ENCODE data around the gene GPSM1.

GPSM1 gene, protein sequence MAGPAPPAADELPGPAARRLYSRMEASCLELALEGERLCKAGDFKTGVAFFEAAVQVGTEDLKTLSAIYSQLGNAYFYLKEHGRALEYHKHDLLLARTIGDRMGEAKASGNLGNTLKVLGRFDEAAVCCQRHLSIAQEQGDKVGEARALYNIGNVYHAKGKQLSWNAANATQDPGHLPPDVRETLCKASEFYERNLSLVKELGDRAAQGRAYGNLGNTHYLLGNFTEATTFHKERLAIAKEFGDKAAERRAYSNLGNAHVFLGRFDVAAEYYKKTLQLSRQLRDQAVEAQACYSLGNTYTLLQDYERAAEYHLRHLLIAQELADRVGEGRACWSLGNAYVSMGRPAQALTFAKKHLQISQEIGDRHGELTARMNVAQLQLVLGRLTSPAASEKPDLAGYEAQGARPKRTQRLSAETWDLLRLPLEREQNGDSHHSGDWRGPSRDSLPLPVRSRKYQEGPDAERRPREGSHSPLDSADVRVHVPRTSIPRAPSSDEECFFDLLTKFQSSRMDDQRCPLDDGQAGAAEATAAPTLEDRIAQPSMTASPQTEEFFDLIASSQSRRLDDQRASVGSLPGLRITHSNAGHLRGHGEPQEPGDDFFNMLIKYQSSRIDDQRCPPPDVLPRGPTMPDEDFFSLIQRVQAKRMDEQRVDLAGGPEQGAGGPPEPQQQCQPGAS

DNA sequence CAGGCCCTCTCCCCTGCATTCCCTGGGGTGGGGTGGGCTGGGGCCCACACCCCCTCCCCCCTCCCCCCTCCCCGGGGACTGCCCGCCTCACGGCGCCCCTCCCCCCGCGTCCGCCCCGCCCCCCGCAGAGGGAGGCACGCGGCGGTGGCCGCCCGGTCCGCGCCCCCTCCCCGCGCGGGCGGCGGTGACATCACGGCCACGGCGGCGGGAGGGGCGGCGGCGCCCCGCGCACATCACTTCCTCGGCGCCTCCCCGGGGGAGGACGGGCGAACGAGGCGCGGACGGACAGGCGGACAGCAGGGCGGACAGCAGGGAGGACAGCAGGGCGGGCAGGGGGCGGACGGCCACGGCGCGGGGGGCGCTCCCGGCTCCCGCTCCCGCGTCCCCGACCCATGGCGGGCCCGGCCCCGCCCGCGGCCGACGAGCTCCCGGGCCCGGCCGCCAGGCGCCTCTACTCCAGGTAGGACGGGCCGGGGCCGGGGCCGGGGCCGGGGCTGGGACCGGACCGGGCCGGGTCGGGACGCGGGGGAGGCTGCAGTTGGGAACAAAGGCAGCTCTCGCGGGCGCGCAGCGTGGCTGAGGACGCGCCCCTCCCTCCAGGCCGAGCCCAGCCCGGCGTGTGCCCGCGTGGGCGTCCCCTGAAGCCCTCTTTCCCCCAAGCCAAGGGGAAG, at the start of gene GPSM1:
TSS of gene GPSM1 (plus strand) at position 236 of the 671 bp plus-strand sequence. CDS start at position 393, 157 bp downstream.
- DNase-seq (ENCODE audit: low read depth) = no peak

DNA sequence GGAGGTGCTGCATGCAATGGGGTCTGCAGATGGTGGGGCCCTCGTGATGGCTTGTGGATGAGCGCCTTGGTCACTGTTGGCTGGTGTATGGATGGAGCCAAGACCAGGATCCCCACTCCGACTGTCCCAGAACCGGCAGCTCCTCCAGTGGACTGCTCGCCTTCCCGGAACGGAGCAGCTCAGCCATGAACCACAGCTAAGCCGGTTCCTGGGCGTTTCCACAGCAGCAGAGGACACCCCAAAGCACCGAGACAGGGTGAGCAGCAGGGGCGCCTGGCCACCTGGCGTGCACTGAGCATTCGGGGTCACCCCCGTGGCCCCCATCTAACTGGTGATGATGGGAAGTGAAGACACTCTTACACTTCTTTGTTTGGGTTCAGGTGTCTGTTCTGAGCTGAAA, 49.6 kb upstream of the GPSM1 start:
- DNase-seq (ENCODE audit: low read depth) = no peak

DNA sequence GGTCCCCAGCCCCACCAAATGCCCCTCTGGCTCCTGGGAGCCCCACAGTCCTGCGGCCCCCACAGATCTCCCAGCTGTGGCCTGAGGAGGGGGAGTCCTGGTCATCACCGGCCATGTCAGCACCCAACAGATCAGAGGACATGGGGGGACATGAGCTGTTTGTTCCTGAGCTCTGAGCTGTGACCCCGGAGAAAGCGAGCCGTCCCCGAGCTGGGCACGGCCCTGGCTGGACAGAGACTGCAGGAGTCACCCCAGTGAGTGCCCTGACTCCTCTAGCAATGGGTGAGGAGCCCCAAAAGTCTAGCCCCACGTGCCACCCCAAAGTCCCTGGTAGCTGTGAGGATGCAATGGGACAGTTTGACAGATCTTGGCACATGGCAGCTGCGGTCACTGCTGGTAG, 49.1 kb upstream of the GPSM1 start:
- no peak for DNase-seq (ENCODE audit: low read depth)

DNA sequence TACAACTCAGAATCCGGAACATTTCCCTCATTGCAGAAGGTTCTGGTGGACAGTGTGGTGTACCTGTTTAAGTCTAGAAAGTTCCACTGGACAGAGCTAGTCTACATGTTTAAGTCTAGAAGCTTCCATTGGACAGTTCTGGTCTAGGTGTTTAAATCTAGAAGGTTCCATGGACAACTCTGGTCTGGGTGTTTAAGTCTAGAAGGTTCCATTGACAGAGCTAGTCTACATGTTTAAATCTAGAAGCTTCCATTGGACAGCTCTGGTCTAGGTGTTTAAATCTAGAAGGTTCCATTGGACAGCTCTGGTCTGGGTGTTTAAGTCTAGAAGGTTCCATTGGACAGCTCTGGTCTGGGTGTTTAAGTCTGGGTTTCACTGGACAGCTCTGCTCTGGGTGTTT, 48.4 kb upstream of the GPSM1 start:
- no peak for DNase-seq (ENCODE audit: low read depth)

DNA sequence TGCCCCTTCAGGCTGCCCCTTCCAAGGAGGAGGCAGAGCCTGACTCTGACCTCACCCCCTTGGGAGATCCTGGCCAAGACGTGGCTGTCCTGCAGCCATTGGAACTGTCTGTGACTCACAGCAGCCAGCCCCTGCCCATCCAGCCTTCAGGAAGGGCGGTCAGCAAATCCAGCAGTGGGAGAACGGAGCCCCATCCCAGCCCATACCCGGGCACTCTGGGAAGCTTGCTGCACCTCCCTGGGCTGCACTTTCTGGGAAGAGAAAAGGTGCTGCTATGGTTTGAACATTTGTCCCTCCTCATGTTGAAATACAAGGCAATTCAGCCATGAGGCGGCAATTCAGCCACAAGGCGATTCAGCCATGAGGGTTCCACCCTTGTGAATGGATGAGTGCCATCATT, 47.9 kb upstream of the GPSM1 start:
- no peak for DNase-seq (ENCODE audit: low read depth)

DNA sequence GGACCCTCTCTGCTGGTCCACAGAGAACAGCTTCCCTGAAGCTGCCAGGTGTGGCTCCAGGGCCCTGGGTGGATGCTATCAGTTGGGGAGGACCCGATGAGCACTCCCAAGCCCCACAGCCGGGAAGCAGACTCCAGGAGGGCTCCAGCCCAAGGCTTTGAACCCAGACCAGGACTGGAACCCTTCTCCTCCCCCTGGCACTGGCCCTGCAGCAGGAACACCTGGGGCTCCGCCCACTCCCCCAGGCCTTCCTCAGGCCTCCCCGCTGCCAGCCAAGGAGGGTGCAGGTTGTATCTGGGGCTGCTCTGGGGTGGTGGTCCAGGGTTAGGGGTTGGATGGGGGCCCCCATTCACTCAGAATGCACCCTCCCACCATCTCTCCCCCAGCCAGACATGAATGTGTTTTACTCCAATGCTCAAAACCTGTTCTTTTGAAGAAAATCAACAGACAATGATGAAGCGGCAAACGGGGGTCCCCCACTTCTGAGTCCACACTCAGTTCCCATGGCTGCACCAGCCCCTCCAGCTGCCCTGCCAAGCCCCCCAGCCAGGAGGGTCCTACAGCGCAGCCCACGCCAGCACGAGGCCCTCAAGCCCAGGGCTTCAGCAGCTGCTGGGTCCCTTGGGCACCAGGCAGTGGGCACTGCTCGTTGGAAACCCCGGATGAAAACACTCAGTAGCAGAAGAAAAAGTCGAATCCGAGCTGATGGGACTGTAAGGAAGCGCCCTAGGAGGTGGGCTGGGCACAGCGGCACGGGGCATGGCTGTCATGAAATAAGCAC, 46.6 kb upstream of the GPSM1 start:
- DNase-seq (ENCODE audit: low read depth) = no peak

DNA sequence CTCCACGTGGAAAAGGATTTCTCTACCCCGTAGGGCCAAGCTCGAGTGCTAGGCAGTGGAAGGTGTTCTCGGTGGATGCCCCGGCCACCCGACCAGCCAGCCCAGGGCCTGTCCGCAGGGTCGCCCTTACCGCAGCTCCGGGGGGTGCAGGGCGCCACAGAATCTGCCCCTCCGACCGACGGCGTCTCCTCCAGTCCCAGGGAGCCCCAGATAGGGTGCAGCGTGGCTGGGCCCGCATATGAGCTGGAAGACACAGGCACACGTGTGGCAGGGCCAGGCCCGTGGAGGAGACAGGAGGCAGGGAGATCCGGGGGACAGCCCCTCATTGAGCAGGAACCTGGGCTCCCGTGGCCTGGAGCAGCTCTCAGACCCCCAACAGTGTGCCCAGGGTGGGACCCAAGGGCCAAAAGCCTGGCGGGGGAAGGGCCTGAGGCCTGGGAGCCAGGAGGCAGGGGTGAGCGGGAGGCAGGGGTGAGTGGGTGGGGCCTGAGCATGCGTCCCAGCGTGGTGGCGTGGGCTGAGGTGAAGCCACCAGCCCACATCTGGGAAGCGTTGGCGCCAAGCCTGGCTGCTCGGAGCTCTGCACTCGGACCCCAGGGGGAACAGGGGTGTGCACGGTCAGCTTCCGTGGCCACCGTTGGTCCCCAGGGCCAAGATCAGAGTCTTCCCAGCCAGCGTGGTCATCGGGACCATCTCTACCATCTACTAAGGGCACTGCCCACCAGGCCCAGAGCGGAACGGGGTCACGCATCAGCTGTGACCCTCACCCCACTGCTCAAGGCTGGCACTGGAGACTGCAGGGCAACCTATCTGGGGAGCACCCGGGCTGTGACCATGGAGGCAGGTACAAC, 45.7 kb upstream of the GPSM1 start:
- no peak for DNase-seq (ENCODE audit: low read depth)

DNA sequence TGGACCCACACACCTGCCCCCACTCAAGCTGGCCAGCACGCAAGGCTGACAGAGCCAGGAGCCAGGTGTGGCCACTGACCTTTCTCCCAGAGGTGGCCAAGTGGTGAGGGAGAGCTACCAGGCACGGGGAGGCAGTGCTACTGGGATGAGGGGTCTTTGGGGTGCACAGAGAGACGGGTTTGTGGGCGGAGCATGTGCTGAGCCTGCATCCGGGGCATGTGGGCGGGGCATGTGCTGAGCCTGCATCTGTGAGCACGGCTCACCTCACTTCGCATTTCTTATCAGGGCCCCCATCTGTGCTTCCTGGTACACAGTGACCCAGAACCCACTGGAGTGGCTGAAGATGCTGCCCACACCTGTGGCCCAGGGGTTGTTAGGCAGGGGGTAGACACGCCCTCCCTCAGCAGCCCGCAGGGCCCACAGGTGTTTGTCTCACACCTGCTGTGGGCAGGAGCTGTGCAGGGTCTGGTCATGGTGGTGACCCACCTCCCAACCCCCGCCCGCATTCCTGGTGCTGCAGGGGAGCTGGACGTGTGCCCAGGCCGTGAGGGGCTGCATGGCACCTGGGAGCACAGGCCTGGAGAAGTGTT, 45.0 kb upstream of the GPSM1 start:
- DNase-seq (ENCODE audit: low read depth) = no peak

DNA sequence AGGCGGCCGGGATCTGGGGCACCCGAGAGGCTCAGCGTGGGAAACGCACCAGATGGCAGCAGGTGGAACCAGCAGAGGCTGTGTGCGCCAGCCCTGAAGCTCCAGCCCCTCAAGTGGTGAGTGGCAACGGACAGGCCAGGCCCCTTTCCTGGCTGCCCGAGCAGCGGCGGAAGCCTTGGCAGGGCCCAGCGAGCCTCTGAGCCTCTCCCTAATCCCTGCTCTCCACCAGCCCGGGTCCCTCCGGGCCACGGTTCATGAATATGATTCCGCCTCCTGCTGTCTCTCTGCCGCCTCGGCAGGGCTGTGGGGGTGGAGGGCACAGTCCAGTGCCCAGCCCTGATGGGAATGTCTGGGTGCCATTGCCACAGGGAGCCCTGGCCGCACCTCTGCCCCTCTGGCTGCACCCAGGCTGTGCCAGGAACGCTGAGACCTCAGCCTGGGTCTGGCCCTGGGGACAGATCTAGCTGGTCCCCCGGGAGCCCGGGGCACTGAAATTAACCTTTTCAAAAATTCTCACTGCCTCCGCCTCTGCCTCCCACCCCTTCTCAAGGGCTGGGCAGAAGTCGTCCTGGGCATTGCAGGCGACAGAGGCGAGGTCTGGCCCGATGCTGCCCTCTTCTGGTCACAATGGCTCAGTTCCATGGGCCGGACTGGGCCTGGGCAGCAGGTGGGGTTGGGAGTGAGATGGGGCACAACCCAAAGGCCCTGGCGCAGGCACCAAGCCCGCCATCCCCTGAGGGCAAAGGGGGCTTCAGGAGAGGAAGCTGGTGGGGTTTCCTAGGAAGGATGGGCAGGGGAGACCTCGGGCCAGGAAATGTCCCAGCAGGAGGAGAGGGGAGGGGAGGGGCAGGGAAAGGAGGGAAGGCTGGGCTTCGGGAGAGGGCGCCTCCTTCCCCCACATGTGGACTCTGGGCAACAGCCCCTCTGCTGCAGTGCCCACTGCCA, 43.8 kb upstream of the GPSM1 start:
- DNase-seq (ENCODE audit: low read depth) = no peak

DNA sequence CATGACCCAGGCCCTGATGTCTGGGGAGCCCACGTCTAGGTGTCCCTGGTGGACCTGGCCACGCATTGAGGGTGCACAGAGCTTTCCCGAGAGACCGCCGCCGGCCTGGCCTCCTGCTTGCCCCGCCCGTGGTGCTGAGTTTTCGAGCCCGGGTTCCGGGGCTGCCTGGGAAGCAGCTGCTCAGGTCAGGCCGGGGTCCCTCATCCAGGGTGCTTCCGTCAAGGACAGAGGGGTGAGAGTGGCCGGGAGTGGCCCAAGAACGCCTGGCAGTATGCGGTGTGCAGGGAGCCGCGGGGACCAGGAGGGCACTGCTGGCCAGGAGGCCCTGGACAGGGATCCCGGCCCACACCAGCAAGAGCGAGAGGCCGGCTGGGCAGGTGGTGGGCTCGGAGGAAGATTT, 43.0 kb upstream of the GPSM1 start:
- no peak for DNase-seq (ENCODE audit: low read depth)

DNA sequence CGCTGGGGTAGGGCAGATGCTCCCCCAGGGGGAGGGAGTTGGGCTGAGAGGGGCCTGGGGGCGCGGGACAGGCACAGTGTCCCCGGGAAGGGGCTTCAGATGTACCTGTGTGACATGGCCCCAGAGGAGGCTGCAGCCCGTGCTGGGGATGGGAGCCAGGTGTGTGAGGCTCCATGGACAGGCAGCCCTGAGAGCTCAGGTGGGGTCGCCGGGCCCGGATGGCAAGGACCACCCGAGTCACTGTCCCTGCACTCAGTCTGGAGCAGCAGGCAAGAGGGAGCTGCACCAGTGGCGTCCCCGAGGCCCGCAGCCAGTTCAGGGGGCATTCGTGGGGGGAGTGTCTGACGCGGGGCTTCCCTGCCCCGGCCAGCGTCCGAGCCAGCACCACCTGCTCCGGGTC, 42.4 kb upstream of the GPSM1 start:
- DNase-seq (ENCODE audit: low read depth) = no peak

DNA sequence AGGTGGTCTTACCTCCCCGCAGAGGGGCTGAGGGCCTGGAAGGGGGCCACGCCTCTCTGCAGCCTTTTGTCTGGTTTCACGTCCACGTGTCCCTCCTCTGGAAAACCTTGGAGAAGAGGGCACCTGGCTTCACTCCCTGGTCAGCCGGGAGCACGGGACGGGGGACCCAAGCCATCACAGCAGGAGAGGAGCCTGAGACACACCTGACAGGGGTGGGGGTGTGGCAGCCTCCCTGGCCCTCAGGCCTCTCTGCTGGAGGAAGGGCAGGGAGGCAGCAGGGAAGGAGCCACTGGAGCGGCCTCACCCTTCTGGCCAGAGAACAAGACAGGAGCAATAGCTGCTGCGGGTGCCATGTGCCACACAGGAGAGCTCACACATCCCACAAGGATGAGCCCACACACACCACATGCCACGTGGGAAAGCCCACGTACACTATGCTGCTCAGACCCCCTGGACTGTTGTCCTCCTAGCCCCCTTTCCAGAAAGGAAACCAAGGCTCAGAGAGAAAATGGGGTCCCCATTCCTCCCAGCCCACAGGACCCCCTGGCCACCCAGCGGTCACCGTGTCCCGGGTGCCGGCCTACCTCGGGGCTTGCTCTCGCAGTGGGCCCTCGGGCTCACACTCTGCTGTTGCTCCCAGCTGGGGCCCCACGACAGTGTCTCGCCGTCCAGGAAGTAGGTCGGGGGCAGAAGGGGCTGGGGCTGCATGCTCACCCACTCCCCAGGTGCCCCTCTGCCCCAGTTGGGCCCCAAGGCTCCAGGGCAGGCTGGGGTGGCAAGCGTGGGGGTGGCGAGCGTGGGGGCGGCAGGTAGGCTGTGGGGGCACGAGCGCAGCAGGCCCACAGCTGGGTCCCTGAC, 41.6 kb upstream of the GPSM1 start:
- no peak for DNase-seq (ENCODE audit: low read depth)

DNA sequence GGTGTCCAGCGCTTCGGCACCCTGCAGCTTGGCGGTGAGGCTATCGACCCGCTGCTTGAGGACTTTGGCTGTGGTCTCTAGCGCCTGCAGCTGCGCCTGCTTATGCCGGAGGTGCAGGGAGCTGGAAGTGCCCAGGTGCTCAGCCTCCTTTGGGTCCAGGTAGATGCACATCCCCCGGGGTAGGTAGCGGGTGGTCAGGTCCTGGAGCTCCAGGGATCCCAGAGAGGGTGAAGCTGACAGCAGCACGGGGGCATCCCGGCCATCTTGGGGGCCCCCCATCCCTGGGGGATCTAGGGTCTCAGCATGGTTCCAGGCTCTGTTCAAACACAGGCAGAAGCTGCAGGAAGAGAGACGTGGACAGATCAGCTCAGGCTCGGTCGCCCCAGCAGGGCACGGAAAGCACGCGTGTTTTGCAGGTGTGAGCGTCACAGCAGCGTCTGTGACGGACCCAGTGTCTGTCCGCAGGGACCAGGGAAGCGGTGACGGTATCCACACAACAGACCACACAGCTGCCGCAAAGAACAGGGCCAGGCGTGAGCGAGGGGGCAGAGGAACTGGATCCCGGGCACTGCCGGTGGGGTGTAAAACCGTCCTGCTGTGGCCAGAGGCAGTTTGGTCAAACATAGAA, 40.9 kb upstream of the GPSM1 start:
- DNase-seq (ENCODE audit: low read depth) = no peak

DNA sequence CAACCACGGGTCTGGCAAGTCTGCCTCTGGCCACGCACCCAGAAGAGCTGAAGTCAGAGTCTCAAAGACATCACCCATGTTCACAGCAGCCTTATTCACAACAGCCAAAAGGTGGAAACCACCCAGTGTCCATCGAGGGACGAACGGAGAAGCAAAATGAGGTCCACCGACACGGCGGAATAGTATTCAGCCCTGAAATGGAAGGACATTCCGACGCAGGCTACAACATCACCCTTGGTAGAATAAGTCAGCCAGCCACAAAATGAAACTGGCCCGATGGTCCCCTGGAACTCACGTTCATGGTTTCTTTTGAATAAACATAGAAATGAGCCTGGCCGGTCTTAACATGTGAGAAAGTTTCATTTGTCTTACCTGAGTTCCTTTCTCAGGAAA, 40.4 kb upstream of the GPSM1 start:
- no peak for DNase-seq (ENCODE audit: low read depth)

DNA sequence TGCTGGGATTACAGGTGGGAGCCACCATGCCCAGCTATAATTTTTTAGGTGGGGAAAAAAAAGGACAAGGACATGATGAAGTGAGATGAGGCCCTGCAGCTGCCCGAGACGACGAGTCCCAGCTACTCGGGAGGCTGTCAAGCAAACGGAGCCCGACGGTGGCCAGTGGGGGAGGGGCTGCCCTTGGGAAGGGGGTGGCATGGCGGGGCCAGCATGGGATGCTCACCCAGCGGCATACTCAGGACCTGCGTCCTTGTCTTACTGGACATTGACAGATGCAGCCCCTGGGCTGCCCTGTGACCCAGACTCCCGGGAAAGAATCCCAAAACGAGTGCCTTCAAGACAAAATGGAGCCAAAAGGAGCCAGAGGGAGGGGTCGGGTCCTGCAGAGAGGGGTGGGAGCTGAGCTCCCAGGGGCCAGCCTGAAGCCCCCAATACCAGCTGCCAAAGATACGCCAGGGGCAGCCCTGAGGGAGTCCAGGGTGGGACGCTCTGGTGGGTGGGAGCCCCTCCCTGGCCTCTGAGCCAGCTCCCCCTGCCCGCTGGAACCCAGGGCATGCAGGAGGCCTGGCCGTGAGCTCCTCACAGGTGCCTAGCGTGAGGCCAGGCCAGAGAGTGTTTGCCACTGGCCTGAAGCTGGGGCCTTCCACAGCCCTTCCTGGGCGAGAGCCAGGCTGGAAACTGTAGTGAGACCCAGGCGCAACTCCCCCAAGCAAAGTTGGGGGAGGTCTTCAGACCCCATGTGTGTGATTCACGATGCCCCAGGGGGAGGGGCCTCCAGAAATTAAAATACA, 39.2 kb upstream of the GPSM1 start:
- DNase-seq (ENCODE audit: low read depth) = no peak

DNA sequence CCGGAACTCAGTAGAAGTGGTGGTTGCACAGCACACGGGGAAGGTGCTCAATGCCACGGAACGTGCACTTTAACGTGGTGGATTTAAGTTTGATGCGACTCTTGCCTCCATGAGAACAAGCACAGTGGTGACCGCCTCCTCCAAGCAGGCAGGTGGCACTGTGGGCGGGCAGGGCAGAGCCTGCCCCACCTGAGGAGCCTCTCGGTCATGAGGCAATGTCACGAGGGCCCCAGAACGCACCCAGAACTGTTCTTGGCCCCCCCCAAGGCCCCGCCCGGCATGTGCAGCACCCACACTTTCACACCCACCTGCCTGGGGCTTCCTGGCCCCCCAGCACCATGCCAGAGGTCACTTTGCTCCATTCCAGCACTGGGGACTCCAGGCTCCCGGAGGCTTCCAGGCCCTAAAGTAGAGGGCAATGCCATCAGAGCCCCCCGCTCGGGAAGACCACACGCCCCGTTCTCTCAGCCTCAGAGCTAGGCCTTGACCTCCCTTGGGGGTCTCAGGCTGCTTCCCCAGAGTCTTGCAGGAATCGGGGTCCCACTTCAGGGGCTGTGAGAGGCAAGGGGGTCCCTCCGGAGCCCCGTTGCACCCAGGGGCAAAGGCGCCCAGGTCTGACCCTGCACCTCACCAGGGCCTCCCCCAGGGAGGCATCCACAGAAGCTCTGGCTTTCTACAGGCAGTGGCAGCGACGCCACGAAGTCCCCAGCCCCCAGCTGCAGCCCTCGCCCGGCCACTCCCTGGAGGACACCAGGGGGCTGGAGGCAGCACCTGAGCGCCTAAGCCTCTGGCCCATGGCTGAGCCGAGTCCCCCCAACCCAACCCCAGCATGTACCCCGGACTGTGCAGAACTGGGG, 37.5 kb upstream of the GPSM1 start:
- no peak for DNase-seq (ENCODE audit: low read depth)

Measured in HS-5 (cell line).